ENCODE measurements around the gene GRK7.
"Not testable (repeated sequence)": the region's sequence is repeated elsewhere in the genome, so short reads cannot be mapped to it uniquely, and the experiment has no call there.

DNA sequence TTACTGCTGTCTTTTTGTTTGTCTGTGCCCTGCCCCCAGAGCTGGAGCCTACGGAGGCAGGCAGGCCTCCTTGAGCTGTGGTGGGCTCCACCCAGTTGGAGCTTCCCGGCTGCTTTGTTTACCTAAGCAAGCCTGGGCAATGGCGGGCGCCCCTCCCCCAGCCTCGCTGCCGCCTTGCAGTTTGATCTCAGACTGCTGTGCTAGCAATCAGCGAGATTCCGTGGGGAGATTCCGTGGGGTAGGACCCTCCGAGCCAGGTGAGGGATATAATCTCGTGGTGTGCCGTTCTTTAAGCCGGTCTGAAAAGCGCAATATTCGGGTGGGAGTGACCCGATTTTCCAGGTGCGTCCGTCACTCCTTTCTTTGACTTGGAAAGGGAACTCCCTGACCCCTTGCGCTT is 656 bp upstream of the GRK7 start:
- TF ChIP-seq, protein P1, sequence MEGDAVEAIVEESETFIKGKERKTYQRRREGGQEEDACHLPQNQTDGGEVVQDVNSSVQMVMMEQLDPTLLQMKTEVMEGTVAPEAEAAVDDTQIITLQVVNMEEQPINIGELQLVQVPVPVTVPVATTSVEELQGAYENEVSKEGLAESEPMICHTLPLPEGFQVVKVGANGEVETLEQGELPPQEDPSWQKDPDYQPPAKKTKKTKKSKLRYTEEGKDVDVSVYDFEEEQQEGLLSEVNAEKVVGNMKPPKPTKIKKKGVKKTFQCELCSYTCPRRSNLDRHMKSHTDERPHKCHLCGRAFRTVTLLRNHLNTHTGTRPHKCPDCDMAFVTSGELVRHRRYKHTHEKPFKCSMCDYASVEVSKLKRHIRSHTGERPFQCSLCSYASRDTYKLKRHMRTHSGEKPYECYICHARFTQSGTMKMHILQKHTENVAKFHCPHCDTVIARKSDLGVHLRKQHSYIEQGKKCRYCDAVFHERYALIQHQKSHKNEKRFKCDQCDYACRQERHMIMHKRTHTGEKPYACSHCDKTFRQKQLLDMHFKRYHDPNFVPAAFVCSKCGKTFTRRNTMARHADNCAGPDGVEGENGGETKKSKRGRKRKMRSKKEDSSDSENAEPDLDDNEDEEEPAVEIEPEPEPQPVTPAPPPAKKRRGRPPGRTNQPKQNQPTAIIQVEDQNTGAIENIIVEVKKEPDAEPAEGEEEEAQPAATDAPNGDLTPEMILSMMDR (IDR thresholded peaks at IDR 0.05; ENCODE audit: low read depth, low read length): not testable (repeated sequence)
- TF ChIP-seq EZH2phosphoT487 (IDR thresholded peaks at IDR 0.05; ENCODE audit: low read depth): not testable (repeated sequence)
